SK-N-MC (cell line): ENCODE data around the gene WARS2.

Experiments used
- EZH2 ChIP-seq: fragments of 200-600 bp; sonication (generic); IDR thresholded peaks from one replicate; pipeline ENCODE4 v1.6.1; 2017; ENCODE audit warnings: antibody characterized with exemption
- POLR2AphosphoS5 ChIP-seq: IDR thresholded peaks from 2 replicates; pipeline ENCODE4 v1.6.1; 2012; ENCODE audit warnings: mild to moderate bottlenecking, low read depth, low read length, borderline replicate concordance

DNA sequence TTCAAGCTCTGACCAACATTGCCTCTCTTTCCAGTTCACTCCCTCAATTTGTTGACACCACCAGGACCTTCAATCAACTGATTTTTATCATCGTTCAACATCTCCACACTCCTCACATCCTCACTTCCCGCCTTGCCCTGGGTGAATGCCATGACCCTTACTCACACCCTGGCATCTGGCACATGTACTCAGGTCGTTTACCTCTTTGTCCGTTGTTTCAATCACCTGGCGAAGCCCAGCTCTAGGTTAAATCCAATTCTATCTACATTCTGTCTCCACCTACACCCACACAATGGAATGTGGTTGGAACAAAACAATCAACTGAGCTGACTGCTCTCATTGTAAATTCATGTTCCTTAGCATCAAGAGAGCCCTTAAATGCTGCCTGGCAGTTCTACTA, 128.1 kb downstream of the WARS2 start:
- TF ChIP-seq EZH2 (no peak), POLR2AphosphoS5 (no peak)
